ENCODE results near the gene STK35. TPM values are rescaled to one million over a fixed set of nuclear protein-coding genes. Genes with fewer than 3 reads are reported as not detected.
A peak's percentile ranks its signal among the peaks of the same experiment; 100 is the strongest.

Gene STK35
- total RNA-seq, 1 donor from 2014 or later = 14.5 TPM

DNA sequence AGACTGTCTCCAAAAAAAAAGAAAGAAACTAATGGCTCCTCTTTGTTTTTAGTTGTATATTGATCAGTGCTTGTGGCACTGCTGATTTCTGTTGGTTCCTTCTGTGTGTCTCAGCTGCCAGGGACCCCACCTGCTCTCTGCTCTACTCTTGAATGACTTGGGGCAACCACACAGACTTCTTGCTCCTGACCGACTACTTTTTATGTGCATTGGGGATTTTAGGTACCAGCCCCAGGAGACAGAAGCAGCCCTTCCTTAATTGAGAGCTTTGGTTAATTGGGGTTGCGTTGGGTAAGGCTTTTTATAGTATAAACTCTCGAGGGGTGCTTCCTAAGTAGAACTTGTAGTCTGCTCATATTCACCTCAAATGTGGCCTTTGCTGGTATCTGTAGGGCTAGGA is 6.9 kb downstream of the STK35 start:
- Mint-ChIP-seq H3K27ac (ENCODE audit: unreplicated experiment) (peak overlapping the region; percentile 78), H3K27me3 (ENCODE audit: low read depth) (no peaks in the 10 kb centered on the region)

DNA sequence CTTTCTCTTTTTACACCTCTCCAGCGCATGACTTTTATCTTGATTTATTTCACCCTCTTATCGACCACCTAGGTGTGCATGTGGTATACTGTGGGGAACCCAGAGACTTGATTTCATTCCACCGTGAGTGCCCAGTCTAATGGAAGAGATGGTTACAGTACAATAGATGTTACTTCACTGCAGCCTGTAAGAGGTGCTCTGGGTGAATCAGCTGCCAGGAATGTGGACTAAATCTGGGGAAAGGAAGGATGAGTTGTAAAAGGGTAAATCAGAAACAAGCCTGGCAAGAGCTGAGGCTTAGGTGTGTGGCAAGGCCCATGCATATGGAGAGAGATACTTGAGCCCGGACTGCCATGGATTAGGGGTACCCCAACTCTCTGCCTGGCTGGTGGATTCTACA is 7.4 kb downstream of the STK35 start:
- no peaks in the 10 kb centered on the region for H3K9me3 Mint-ChIP-seq (ENCODE audit: low read depth)
- DNase-seq (ENCODE audit: low spot score) = no peak
- H3K4me1 Mint-ChIP-seq (ENCODE audit: low read depth) = peaks cover 62% of the 10 kb centered on the region
- no peak overlapping the region for H3K4me3 Mint-ChIP-seq (ENCODE audit: unreplicated experiment)
- no peaks in the 10 kb centered on the region for H3K27me3 Mint-ChIP-seq (ENCODE audit: low read depth)
- TF ChIP-seq, protein P1, sequence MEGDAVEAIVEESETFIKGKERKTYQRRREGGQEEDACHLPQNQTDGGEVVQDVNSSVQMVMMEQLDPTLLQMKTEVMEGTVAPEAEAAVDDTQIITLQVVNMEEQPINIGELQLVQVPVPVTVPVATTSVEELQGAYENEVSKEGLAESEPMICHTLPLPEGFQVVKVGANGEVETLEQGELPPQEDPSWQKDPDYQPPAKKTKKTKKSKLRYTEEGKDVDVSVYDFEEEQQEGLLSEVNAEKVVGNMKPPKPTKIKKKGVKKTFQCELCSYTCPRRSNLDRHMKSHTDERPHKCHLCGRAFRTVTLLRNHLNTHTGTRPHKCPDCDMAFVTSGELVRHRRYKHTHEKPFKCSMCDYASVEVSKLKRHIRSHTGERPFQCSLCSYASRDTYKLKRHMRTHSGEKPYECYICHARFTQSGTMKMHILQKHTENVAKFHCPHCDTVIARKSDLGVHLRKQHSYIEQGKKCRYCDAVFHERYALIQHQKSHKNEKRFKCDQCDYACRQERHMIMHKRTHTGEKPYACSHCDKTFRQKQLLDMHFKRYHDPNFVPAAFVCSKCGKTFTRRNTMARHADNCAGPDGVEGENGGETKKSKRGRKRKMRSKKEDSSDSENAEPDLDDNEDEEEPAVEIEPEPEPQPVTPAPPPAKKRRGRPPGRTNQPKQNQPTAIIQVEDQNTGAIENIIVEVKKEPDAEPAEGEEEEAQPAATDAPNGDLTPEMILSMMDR (IDR thresholded peaks at IDR 0.05) = no peak
- H3K27ac Mint-ChIP-seq (ENCODE audit: unreplicated experiment) = peak overlapping the region; percentile 78
- no peaks in the 10 kb centered on the region for H3K36me3 Mint-ChIP-seq (ENCODE audit: low read depth)

More for the DNA sequence above, 6.9 kb downstream of the STK35 start:
- no peak for DNase-seq (ENCODE audit: low spot score)
- Mint-ChIP-seq H3K4me3 (ENCODE audit: unreplicated experiment) (no peak overlapping the region), H3K4me1 (ENCODE audit: low read depth) (peaks cover 62% of the 10 kb centered on the region), H3K9me3 (ENCODE audit: low read depth) (no peaks in the 10 kb centered on the region), H3K36me3 (ENCODE audit: low read depth) (no peaks in the 10 kb centered on the region)
- TF ChIP-seq, protein P1 (IDR thresholded peaks at IDR 0.05) = no peak

DNA sequence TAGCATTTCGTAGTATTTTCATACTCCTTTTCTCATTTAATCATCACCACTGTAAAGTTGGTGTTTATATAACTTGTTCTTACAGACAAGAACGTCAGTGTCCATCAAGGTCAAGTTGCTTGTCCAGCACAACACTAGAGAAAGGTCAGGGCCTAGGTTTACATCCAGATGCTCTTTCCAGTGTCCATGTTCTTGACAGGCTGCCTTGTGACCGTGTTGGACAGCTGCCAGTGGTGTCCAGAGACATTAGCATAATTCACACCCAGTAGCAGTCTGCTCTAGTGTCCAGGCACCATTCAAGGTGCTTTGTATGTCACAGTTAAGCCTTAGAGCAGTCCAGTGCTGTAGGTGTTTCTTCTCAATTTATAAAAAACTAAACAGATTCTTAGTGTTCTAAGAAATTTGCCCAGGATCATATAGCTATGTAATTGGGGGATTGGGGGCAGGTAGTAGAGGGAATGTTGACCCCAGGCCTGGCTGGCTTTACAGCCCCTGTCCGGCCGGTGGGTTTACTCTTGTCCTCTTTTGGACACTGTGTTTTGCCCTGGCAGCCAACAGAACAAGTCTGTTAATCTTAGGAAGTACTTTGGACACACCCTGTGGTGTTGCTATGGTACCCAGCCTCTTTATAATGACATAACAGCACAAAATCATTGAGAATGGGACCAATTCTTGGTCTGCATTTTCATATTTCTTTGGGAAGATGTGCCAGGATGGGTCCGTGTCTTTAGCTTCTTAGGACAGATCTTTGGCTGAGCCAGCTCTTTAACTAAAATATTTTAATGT is 8.0 kb downstream of the STK35 start:
- H3K36me3 Mint-ChIP-seq (ENCODE audit: low read depth) = peaks cover 2% of the 10 kb centered on the region
- peak overlapping the region; percentile 78 for H3K27ac Mint-ChIP-seq (ENCODE audit: unreplicated experiment)
- peaks cover 61% of the 10 kb centered on the region for H3K4me1 Mint-ChIP-seq (ENCODE audit: low read depth)
- H3K4me3 Mint-ChIP-seq (ENCODE audit: unreplicated experiment) = no peak overlapping the region
- H3K27me3 Mint-ChIP-seq (ENCODE audit: low read depth) = no peaks in the 10 kb centered on the region
- no peak for DNase-seq (ENCODE audit: low spot score)
- H3K9me3 Mint-ChIP-seq (ENCODE audit: low read depth) = no peaks in the 10 kb centered on the region
- TF ChIP-seq, protein P1 (IDR thresholded peaks at IDR 0.05) = no peak

DNA sequence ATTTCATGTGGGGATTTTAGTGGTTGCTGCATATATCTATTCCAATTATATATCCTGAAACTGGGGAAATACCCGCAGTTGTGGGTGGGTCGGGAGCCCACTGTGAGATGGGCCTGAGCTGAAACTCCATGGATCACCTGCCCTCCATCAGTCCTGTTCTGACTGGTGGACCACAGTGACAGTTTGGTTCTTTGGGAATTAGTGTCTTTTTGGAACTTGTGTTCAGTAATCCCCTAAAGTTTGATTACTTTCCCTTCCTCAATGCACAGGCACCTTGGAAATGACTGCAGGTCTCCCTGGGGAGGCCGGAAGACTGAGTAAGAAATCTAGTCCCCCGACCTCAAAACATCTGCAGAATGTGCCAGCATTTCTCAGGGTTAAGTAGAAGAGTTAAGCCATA is 11.3 kb downstream of the STK35 start:
- no peaks in the 10 kb centered on the region for H3K27me3 Mint-ChIP-seq (ENCODE audit: low read depth)
- no peak overlapping the region for H3K27ac Mint-ChIP-seq (ENCODE audit: unreplicated experiment)
- no peak for DNase-seq (ENCODE audit: low spot score)
- no peaks in the 10 kb centered on the region for H3K9me3 Mint-ChIP-seq (ENCODE audit: low read depth)
- no peak overlapping the region for H3K4me3 Mint-ChIP-seq (ENCODE audit: unreplicated experiment)
- peaks cover 56% of the 10 kb centered on the region for H3K4me1 Mint-ChIP-seq (ENCODE audit: low read depth)
- H3K36me3 Mint-ChIP-seq (ENCODE audit: low read depth) = peaks cover 16% of the 10 kb centered on the region
- TF ChIP-seq, protein P1 (IDR thresholded peaks at IDR 0.05) = no peak

DNA sequence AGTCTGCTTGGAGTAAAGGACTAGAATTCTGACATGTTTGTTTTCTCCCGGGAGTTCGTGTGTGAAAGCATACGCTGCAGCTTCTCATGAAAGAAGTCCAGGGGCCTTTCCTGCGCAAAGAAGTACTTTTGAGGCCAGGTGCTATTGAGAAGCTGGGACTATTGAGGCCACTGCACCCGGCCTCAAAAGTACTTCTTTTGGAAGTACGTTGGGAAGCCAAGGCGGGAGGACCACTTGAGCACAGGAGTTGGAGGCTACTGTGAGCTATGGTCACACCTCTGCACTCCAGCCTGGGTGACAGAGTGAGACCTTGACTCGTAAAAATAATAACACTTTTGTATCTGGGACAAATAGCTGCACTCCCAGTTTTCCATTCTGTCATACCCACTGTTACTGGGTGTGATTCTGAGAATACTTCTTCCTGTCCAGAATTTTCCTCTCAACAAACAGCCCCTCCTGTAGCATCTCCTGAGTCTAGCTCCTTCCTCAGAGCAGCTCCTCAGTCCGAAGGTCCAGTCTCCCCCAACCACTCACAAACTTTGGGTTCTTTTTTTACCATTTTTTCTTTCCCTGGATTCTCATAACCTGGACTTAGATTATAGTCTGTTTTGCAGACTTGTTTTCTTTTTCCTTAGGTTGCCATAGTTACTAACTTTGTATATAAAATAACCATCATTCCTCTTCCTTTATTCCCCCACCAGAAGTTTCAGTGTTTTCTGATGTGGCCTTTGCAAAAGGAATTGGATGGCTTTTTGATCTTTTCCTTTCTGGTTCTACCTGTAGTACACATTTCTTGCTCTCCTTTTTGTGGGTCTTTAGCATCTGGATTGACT is 12.7 kb downstream of the STK35 start:
- H3K9me3 Mint-ChIP-seq (ENCODE audit: low read depth) = no peaks in the 10 kb centered on the region
- H3K27me3 Mint-ChIP-seq (ENCODE audit: low read depth) = no peaks in the 10 kb centered on the region
- no peak overlapping the region for H3K4me3 Mint-ChIP-seq (ENCODE audit: unreplicated experiment)
- TF ChIP-seq, protein P1 (IDR thresholded peaks at IDR 0.05) = no peak
- DNase-seq (ENCODE audit: low spot score) = no peak
- peaks cover 51% of the 10 kb centered on the region for H3K4me1 Mint-ChIP-seq (ENCODE audit: low read depth)
- peak overlapping the region; percentile 86 for H3K27ac Mint-ChIP-seq (ENCODE audit: unreplicated experiment)
- peaks cover 22% of the 10 kb centered on the region for H3K36me3 Mint-ChIP-seq (ENCODE audit: low read depth)
